Panc1 (cell line): ENCODE measurements around the gene TBC1D24. TPM values are rescaled to one million over a fixed set of nuclear protein-coding genes. Genes with fewer than 3 reads are reported as not detected.

Source experiments
- ATAC-seq: fragments of 200-7000 bp; cut with Tn5 transposase; 2 replicates; pipeline ENCODE4 v1.9.1; 2020; ENCODE audit warnings: mild to moderate bottlenecking, moderate library complexity
- BruUV-seq: library from RNA; stranded (reverse); fragments of 400-500 nt; replicated peaks from 2 replicates; lab custom pipeline; 2021; lab: Mats Ljungman, UMichigan
- CTCF ChIA-PET: fragments of 300-600 bp; sonication (Branson Sonifier 250); formaldehyde crosslinking; loops from one replicate; lab custom pipeline; 2022; ENCODE audit warnings: antibody characterized with exemption; lab: Charles Lee
- POLR2A ChIA-PET: fragments of 300-600 bp; sonication (Branson Sonifier 250); formaldehyde crosslinking; loops from one replicate; lab custom pipeline; 2022; ENCODE audit warnings: antibody characterized with exemption; lab: Charles Lee
- DNase-seq: peaks from one replicate; pipeline ENCODE4 v3.0.0-alpha.2; 2010; ENCODE audit warnings: low read depth, low spot score
- H3K27ac ChIP-seq: 2 replicates; pipeline ENCODE4 v1.5.1; 2011; ENCODE audit warnings: mild to moderate bottlenecking, low read length, inconsistent platforms
- H3K27me3 ChIP-seq: fragments of 200-500 bp; sonication (Bioruptor generic); 2 replicates; pipeline ENCODE4 v1.6.0; 2014; ENCODE audit warnings: low read length, inconsistent platforms; ENCODE audit not compliant: control insufficient read depth, insufficient read depth
- H3K36me3 ChIP-seq: fragments of 200-500 bp; sonication (Bioruptor generic); 2 replicates; pipeline ENCODE4 v1.5.1; 2014; ENCODE audit warnings: inconsistent platforms, mild to moderate bottlenecking, low read length, moderate library complexity; ENCODE audit not compliant: control insufficient read depth, insufficient read depth
- H3K4me1 ChIP-seq: 2 replicates; pipeline ENCODE4 v1.5.1; 2011; ENCODE audit warnings: inconsistent platforms, mild to moderate bottlenecking, low read length, moderate library complexity; ENCODE audit not compliant: control insufficient read depth, insufficient read depth
- H3K4me3 ChIP-seq, 2 experiments: 2 replicates each; pipeline ENCODE4 v1.5.1; 2011 to 2012; ENCODE audit warnings: low read depth in 2 of 2, low read length in 2 of 2, mild to moderate bottlenecking in 2 of 2, inconsistent platforms in 1 of 2, moderate library complexity in 1 of 2
- H3K9me3 ChIP-seq: fragments of 200-500 bp; sonication (Bioruptor generic); 2 replicates; pipeline ENCODE4 v1.5.1; 2014; ENCODE audit warnings: low read depth, mild to moderate bottlenecking, inconsistent platforms, low read length, moderate library complexity; ENCODE audit not compliant: control insufficient read depth, insufficient read depth
- POLR2AphosphoS5 ChIP-seq: IDR thresholded peaks from 2 replicates; pipeline ENCODE4 v1.6.1; 2012; ENCODE audit warnings: mild to moderate bottlenecking, low read depth, low read length, moderate library complexity
- REST ChIP-seq, 2 experiments: IDR thresholded peaks; 2 replicates each; pipeline ENCODE4 v1.6.1; 2011 to 2012; ENCODE audit warnings: low read depth in 2 of 2, control low read depth in 1 of 2, low read length in 1 of 2, mild to moderate bottlenecking in 1 of 2, moderate library complexity in 1 of 2; ENCODE audit not compliant: insufficient read depth in 1 of 2
- SIN3A ChIP-seq: IDR thresholded peaks from 2 replicates; pipeline ENCODE4 v1.6.1; 2012; ENCODE audit warnings: low read depth, mild to moderate bottlenecking, low read length, moderate library complexity, borderline replicate concordance; ENCODE audit not compliant: insufficient read depth
- TCF7L2 ChIP-seq: IDR thresholded peaks from 2 replicates; pipeline ENCODE4 v1.6.1; 2011; ENCODE audit warnings: mild to moderate bottlenecking, low read depth, low read length, inconsistent platforms
- in situ Hi-C: cut with HindIII; loops from 2 replicates; pipeline ENCODE4 v1.10.0; 2016; ENCODE audit warnings: low sequenced_read_pairs, low pct_unique_long_range_greater_than_20kb
- intact Hi-C: fragments of 100-400 bp; cut with micrococcal nuclease; formaldehyde crosslinking; loops from one replicate; pipeline ENCODE4 v1.10.0; 2022; ENCODE audit not compliant: unreplicated experiment
- total RNA-seq: library from RNA; stranded (reverse); gene quantifications from one replicate; pipeline ENCODE4 v1.2.1, GENCODE V29; 2021; ENCODE audit not compliant: unreplicated experiment
- TF ChIP-seq, protein P1 (sequence below): fragments of 450-650 bp; IDR thresholded peaks from 2 replicates; pipeline ENCODE4 v1.5.1; 2017; ENCODE audit warnings: mild to moderate bottlenecking

The TBC1D24 gene
- total RNA-seq, 1 experiment from 2014 or later: 26.7 TPM

GRCh38 chr16:2464333-2464732 lies 10.6 kb upstream of the TBC1D24 start:
- Histone ChIP-seq H3K4me1 (peaks cover 25% of the 10 kb centered on the region), H3K36me3 (no peaks in the 10 kb centered on the region), H3K27ac (no peak overlapping the region), H3K9me3 (no peaks in the 10 kb centered on the region), H3K27me3 (no peaks in the 10 kb centered on the region), H3K4me3 (no peak overlapping the region)
- ChIA-PET CTCF (no interaction called here), POLR2A (no interaction called here)
- no peak for ATAC-seq
- TF ChIP-seq POLR2AphosphoS5 (peak; percentile 71), TCF7L2 (no peak)
- intact Hi-C loops (no loop called here), in situ Hi-C loops (no loop called here)
- no peak for DNase-seq
- no TSS peak for BruUV-seq

DNA sequence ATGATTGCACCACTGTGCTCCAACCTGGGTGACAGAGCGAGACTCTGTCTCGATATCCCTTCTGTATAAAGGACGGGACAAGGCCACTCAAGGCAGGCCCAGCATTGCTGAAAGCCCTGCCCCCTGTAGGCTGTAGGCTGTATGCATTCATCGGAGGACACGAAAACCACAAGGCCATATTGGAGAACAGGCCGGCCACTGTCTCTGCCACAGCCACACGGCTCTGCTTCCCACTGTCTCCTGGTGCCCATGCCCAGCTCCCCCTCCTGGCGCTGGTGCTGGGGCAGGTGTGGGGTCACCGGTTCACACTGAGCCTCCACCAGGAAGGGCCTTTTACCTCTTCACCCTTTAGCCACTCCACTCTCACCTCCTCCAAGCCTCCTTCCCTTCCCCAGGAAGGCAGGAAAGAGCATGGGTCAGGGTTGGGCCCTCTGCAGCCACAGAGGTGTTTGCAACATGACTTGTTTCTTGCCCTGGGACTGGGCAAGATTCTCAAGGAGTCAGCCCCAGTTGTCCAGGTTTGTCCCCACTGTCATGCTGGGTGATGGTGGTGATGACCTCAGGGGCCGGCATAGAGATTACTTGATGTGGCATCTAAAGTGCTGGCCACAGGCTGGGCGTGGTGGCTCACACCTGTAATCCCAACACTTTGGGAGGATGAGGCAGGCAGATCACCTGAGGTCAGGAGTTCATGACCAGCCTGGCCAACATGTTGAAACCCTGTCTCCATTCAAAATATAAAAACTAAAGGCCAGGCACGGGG lies 9.1 kb upstream of the TBC1D24 start:
- Histone ChIP-seq H3K27me3 (no peaks in the 10 kb centered on the region), H3K9me3 (no peaks in the 10 kb centered on the region), H3K4me1 (peaks cover 35% of the 10 kb centered on the region), H3K27ac (no peak overlapping the region), H3K36me3 (no peaks in the 10 kb centered on the region), H3K4me3 (no peak overlapping the region)
- DNase-seq: no peak
- ChIA-PET POLR2A (no interaction called here), CTCF (no interaction called here)
- TF ChIP-seq TCF7L2 (no peak), SIN3A (no peak), POLR2AphosphoS5 (no peak; the same call in none of the 2 replicates), REST (IDR thresholded peaks at IDR 0.05; ENCODE audit: insufficient read depth in 1 of 2, low read depth in 2 of 2, low read length in 1 of 2) (no peak)
- TF ChIP-seq, protein P1, sequence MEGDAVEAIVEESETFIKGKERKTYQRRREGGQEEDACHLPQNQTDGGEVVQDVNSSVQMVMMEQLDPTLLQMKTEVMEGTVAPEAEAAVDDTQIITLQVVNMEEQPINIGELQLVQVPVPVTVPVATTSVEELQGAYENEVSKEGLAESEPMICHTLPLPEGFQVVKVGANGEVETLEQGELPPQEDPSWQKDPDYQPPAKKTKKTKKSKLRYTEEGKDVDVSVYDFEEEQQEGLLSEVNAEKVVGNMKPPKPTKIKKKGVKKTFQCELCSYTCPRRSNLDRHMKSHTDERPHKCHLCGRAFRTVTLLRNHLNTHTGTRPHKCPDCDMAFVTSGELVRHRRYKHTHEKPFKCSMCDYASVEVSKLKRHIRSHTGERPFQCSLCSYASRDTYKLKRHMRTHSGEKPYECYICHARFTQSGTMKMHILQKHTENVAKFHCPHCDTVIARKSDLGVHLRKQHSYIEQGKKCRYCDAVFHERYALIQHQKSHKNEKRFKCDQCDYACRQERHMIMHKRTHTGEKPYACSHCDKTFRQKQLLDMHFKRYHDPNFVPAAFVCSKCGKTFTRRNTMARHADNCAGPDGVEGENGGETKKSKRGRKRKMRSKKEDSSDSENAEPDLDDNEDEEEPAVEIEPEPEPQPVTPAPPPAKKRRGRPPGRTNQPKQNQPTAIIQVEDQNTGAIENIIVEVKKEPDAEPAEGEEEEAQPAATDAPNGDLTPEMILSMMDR: no peak
- in situ Hi-C loops (no loop called here), intact Hi-C loops (no loop called here)
- no peak for ATAC-seq
- no TSS peak for BruUV-seq
